Prostate gland (tissue), 2 donors: ENCODE data around the gene F12.

Experiments
- CTCF ChIP-seq, 4 experiments: fragments of 200-600 bp in 2 of 4; fragments of 450-650 bp in 2 of 4; sonication (generic) in 2 of 4; IDR thresholded peaks; 1 replicate in 3 of 4; 2 replicates in 1 of 4; pipeline ENCODE4 v1.5.1; 2016 to 2019; ENCODE audit warnings: antibody characterized with exemption in 4 of 4, mild to moderate bottlenecking in 2 of 4, moderate library complexity in 2 of 4
- POLR2A ChIP-seq: fragments of 450-650 bp; IDR thresholded peaks from one replicate; pipeline ENCODE4 v1.6.1; 2016; ENCODE audit warnings: antibody characterized with exemption, mild to moderate bottlenecking
- POLR2AphosphoS5 ChIP-seq: sonication (generic); formaldehyde crosslinking; IDR thresholded peaks from one replicate; pipeline ENCODE4 v1.6.1; 2017; ENCODE audit warnings: antibody characterized with exemption

- TF ChIP-seq CTCF (IDR thresholded peaks at IDR 0.05): no peak
- TF ChIP-seq POLR2A: no peak
- no peak for TF ChIP-seq POLR2AphosphoS5
Observed at GRCh38 chr5:177445052-177445916, 35.9 kb upstream of the F12 start.
